HEK293T (cell line): ENCODE measurements around the gene SLC47A1.

Source experiments
- ELF4 ChIP-seq: fragments of 450-650 bp; IDR thresholded peaks from 2 replicates; pipeline ENCODE4 v1.6.1; 2017; ENCODE audit warnings: antibody characterized with exemption
- SUZ12 ChIP-seq: fragments of 450-650 bp; IDR thresholded peaks from 2 replicates; pipeline ENCODE4 v1.6.1; 2016; ENCODE audit warnings: mild to moderate bottlenecking

DNA sequence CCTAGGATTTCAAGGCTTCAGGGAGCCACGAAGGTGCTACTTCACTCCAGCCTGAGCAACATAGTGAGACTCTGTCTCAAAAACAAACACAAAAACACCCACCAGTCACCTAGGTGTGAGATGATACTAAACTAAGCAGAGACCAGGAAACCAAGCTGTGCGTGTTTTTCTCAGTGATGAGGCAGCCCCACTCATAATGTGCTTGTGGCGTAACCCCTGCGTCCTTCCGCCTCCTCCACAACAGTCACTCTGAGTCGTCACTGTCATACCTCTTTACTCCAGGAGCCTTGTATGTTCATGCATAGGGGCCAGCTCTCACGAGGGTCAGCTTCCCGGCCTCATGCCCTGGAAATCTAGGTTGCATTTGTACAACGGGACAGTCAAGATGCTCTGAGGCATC, 31.1 kb upstream of the SLC47A1 start:
- TF ChIP-seq SUZ12: no peak
- no peak for TF ChIP-seq ELF4
